Lung (tissue), 12 donors: ENCODE data around the gene MAP7. TPM values are rescaled to one million over a fixed set of nuclear protein-coding genes. Genes with fewer than 3 reads are reported as not detected.

Source experiments
- ATAC-seq: fragments of 200-7000 bp; cut with Tn5 transposase; one replicate; pipeline ENCODE4 v1.9.1; 2020; ENCODE audit warnings: moderate number of reproducible peaks; ENCODE audit not compliant: insufficient read depth, low FRiP score
- DNase-seq, 3 donors: peaks; one replicate each; pipeline ENCODE4 v3.0.0-alpha.2; 2013 to 2017
- H3K27ac ChIP-seq, 2 donors: one replicate each; pipeline ENCODE4 v1.5.1; 2013; ENCODE audit warnings: mild to moderate bottlenecking in 2 of 2, moderate library complexity in 2 of 2, control low read depth in 1 of 2, inconsistent platforms in 1 of 2, low read depth in 1 of 2, low read length in 1 of 2
- H3K27me3 ChIP-seq, 3 donors: one replicate each; pipeline ENCODE4 v1.5.1; 2013; ENCODE audit warnings: low read length in 2 of 3; ENCODE audit not compliant: control insufficient read depth in 3 of 3, insufficient read depth in 3 of 3
- H3K36me3 ChIP-seq, 4 donors: one replicate each; pipeline ENCODE4 v1.5.1; 2013; ENCODE audit warnings: low read length in 4 of 4, mild to moderate bottlenecking in 1 of 4, moderate library complexity in 1 of 4; ENCODE audit not compliant: control insufficient read depth in 4 of 4, insufficient read depth in 4 of 4
- H3K4me1 ChIP-seq, 5 donors: one replicate each; pipeline ENCODE4 v1.5.1; 2013; ENCODE audit warnings: low read length in 5 of 5, mild to moderate bottlenecking in 2 of 5, moderate library complexity in 1 of 5; ENCODE audit not compliant: control insufficient read depth in 5 of 5, insufficient read depth in 5 of 5
- H3K4me3 ChIP-seq: one replicate; pipeline ENCODE4 v1.5.1; 2013; ENCODE audit warnings: mild to moderate bottlenecking, control low read depth, moderate library complexity
- H3K9ac ChIP-seq, 2 donors: one replicate each; pipeline ENCODE4 v1.5.1; 2013; ENCODE audit warnings: low read length in 2 of 2, control low read depth in 1 of 2; ENCODE audit not compliant: insufficient read depth in 1 of 2
- H3K9me3 ChIP-seq, 4 donors: one replicate each; pipeline ENCODE4 v1.5.1; 2013; ENCODE audit warnings: low read length in 3 of 4, mild to moderate bottlenecking in 1 of 4, moderate library complexity in 1 of 4; ENCODE audit not compliant: control insufficient read depth in 4 of 4, insufficient read depth in 3 of 4
- WGBS, 2 donors: extraction: QIAGEN DNeasy Blood & Tissue Kit; methylation state at CpG; one replicate each; pipeline ENCODE4 v1.1.7; 2013; 5-methylcytosine and 5-hydroxymethylcytosine counted together
- polyA plus RNA-seq, 2 donors: library from polyadenylated mRNA; stranded (reverse); fragments of 200-250 nt; gene quantifications; one replicate each; pipeline ENCODE4 v1.2.1, GENCODE V29; 2013
- total RNA-seq, 2 donors: library from RNA; depleted of rRNA in 1 of 2; stranded (reverse); fragments of >200 nt in 1 of 2; gene quantifications; one replicate each; pipeline ENCODE4 v1.2.1, GENCODE V29; 2014 to 2021
- TF ChIP-seq, protein P1 (sequence below): IDR thresholded peaks from 2 replicates; pipeline ENCODE4 v1.5.1; 2012; ENCODE audit warnings: mild to moderate bottlenecking; ENCODE audit errors: control extremely low read depth, extremely low read depth
- donor health status: control.
- donor health status: control.
- donor health status: Bipolar disorder and iron deficiency.
- donor health status: healthy.
- donor health status: DM: yes; HTN: yes; CAD: no.

MAP7 gene
- total and polyA plus RNA-seq, 4 donors = 8.4 to 23.4 (median 12.3) TPM

DNA sequence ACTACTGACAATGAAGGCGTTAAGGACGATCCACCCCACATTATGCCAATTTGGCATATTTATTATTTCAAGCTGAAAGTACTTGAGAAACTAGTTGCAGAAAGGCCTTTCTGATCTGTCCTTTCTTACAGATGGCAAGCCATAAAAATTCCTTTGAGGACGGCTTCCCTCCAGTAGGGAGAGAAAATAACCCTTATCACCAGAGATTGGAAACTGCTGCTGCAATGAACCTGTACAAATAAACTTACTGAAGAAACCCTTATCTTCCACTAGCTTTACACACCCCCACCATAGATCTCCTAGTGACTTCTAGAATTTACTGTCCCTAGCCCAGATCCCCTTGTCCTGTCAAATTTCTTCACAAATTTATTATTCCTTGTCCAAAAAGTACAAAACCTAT lies 105.2 kb downstream of the MAP7 start:
- no peaks in the 10 kb centered on the region for H3K27me3 ChIP-seq
- WGBS, 2 donors = 63 to 77% methylated on average over 3 of the region's 3 CpGs
- H3K4me1 ChIP-seq = no peaks in the 10 kb centered on the region
- H3K27ac ChIP-seq = no peak overlapping the region
- no peak overlapping the region for H3K4me3 ChIP-seq
- H3K9ac ChIP-seq = no peak overlapping the region
- TF ChIP-seq, protein P1, sequence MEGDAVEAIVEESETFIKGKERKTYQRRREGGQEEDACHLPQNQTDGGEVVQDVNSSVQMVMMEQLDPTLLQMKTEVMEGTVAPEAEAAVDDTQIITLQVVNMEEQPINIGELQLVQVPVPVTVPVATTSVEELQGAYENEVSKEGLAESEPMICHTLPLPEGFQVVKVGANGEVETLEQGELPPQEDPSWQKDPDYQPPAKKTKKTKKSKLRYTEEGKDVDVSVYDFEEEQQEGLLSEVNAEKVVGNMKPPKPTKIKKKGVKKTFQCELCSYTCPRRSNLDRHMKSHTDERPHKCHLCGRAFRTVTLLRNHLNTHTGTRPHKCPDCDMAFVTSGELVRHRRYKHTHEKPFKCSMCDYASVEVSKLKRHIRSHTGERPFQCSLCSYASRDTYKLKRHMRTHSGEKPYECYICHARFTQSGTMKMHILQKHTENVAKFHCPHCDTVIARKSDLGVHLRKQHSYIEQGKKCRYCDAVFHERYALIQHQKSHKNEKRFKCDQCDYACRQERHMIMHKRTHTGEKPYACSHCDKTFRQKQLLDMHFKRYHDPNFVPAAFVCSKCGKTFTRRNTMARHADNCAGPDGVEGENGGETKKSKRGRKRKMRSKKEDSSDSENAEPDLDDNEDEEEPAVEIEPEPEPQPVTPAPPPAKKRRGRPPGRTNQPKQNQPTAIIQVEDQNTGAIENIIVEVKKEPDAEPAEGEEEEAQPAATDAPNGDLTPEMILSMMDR = no peak
- ATAC-seq = no peak
- no peaks in the 10 kb centered on the region for H3K9me3 ChIP-seq
- no peak for DNase-seq
- no peaks in the 10 kb centered on the region for H3K36me3 ChIP-seq

DNA sequence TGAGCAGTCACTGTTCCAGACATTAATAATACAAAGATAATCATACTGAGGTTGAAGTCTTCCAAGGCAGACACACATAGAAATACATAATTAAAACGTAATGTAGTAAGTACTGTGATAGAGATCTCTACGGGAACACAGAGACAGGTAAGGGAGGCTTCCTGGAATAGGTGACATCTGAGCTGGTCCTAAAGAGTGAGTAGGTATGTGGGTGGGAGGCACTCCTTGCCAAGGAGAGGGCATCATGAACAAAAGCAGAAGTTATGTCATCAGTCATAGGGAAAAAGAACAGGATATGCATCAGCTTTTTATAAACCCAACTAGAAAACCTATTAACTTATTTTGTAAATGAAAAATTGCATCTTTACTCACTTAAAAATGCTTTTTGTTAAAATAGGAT lies 110.0 kb downstream of the MAP7 start:
- ATAC-seq (no peak), DNase-seq (no peak)
- Histone ChIP-seq H3K9me3 (no peaks in the 10 kb centered on the region), H3K4me3 (no peak overlapping the region), H3K4me1 (peaks cover 0 to 3% (median 0%) of the 10 kb centered on the region in 5 donors), H3K27me3 (no peaks in the 10 kb centered on the region), H3K36me3 (no peaks in the 10 kb centered on the region), H3K27ac (no peak overlapping the region), H3K9ac (no peak overlapping the region)
- 67 to 81% methylated on average over 2 of the region's 2 CpGs for WGBS, 2 donors
- TF ChIP-seq, protein P1 = no peak

DNA sequence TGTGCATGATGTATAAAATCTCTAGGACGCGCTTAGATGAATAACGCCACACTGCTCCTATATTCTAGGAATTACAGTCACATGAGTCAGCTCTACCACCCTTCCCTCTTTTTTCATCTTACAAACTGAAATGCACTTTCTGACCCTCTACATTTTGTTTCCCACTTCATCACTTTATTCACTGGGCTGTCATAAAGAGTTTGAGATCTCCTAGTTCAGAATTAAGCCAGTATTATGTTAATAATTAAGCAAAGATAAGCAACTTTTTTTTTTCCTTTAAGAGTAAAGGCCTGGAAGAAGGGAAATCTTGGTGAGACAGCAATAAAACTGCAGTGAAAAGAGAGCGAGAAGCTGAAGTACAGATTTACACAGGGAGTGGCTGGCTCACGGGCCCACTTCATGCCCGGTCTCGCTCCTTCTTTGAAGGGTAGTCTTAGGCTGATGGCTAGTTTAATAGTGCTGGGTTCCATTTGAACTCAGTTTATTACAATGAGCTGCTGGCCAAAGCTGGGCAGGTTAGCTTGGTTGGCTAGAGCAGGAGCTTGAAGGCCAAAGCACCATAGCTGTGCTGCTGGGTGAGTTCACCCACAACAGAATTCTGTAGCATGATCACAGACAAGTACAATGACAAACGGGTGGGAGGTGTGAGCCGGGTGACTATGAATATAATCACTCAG lies 110.6 kb downstream of the MAP7 start:
- H3K4me3 ChIP-seq = no peak overlapping the region
- DNase-seq (peak in 2 of 3 donors; percentile 32 to 69), ATAC-seq (peak; percentile 63)
- no peaks in the 10 kb centered on the region for H3K36me3 ChIP-seq
- H3K9me3 ChIP-seq = no peaks in the 10 kb centered on the region
- H3K4me1 ChIP-seq = peaks cover 0 to 3% (median 0%) of the 10 kb centered on the region in 5 donors
- H3K27me3 ChIP-seq = no peaks in the 10 kb centered on the region
- 71 to 88% methylated on average over 9 of the region's 9 CpGs for WGBS, 2 donors
- no peak overlapping the region for H3K9ac ChIP-seq
- peak overlapping the region in 1 of 2 donors; percentile 3 for H3K27ac ChIP-seq
- TF ChIP-seq, protein P1 = no peak

DNA sequence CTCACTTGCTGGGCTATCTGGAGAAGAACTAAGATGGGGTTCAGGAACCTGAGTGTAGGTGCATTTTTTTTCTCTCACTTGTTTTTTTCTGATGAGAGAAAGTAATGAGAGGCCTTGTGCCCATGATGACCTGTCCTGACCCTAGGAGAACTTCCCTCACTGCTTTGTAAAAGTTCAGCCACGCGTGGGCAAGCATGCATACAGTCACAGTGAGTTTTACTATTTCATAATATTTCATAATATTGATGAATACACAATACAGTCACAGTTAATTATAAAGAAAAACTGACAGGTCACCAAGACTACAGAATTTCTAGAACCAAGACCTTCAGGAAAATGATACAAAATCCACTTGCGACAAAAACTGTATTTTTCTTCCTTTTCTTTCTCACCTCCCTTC lies 111.8 kb downstream of the MAP7 start:
- no peaks in the 10 kb centered on the region for H3K27me3 ChIP-seq
- no peaks in the 10 kb centered on the region for H3K36me3 ChIP-seq
- no peak overlapping the region for H3K27ac ChIP-seq
- no peak overlapping the region for H3K4me3 ChIP-seq
- H3K9me3 ChIP-seq = no peaks in the 10 kb centered on the region
- DNase-seq = no peak
- no peak overlapping the region for H3K9ac ChIP-seq
- no peak for ATAC-seq
- WGBS, 2 donors = 36 to 54% methylated on average over 3 of the region's 3 CpGs
- TF ChIP-seq, protein P1 = no peak
- peaks cover 0 to 3% (median 0%) of the 10 kb centered on the region in 5 donors for H3K4me1 ChIP-seq
